H9 (cell line): ENCODE data around the gene PPTC7. TPM values are rescaled to one million over a fixed set of nuclear protein-coding genes. Genes with fewer than 3 reads are reported as not detected.

Experiments used
- DNase-seq: peaks from one replicate; pipeline ENCODE4 v3.0.0-alpha.2; 2017
- H2AFZ ChIP-seq: one replicate; pipeline ENCODE4 v1.6.1; 2013; ENCODE audit warnings: mild to moderate bottlenecking, low read length, control low read depth, moderate library complexity
- H2AK5ac ChIP-seq: 2 replicates; pipeline ENCODE4 v1.6.1; 2013; ENCODE audit warnings: low read length, control low read depth, mixed read lengths; ENCODE audit not compliant: insufficient read length
- H2BK120ac ChIP-seq: one replicate; pipeline ENCODE4 v1.6.1; 2013; ENCODE audit warnings: low read depth, mild to moderate bottlenecking, low read length, control low read depth, inconsistent platforms; ENCODE audit not compliant: poor library complexity, severe bottlenecking
- H2BK12ac ChIP-seq: 2 replicates; pipeline ENCODE4 v1.6.1; 2013; ENCODE audit warnings: low read length, control low read depth, mixed read lengths, low read depth; ENCODE audit not compliant: insufficient read length
- H2BK15ac ChIP-seq: 2 replicates; pipeline ENCODE4 v1.6.1; 2013; ENCODE audit warnings: low read depth, low read length, control low read depth
- H2BK20ac ChIP-seq: one replicate; pipeline ENCODE4 v1.6.1; 2013; ENCODE audit warnings: low read depth, mild to moderate bottlenecking, low read length, control low read depth, inconsistent platforms; ENCODE audit not compliant: poor library complexity, severe bottlenecking
- H2BK5ac ChIP-seq: 2 replicates; pipeline ENCODE4 v1.6.1; 2013; ENCODE audit warnings: low read length, control low read depth, mixed read lengths; ENCODE audit not compliant: insufficient read length
- H3K14ac ChIP-seq: 2 replicates; pipeline ENCODE4 v1.6.1; 2013; ENCODE audit warnings: low read length, control low read depth; ENCODE audit not compliant: insufficient read depth
- H3K18ac ChIP-seq: 2 replicates; pipeline ENCODE4 v1.6.1; 2013; ENCODE audit warnings: low read depth, mild to moderate bottlenecking, mixed read lengths, low read length, control low read depth; ENCODE audit not compliant: insufficient read length
- H3K23ac ChIP-seq: 2 replicates; pipeline ENCODE4 v1.6.1; 2013; ENCODE audit warnings: low read length, control low read depth, mixed read lengths, low read depth; ENCODE audit not compliant: insufficient read length
- H3K23me2 ChIP-seq: 2 replicates; pipeline ENCODE4 v1.6.1; 2013; ENCODE audit warnings: low read depth, mild to moderate bottlenecking, mixed read lengths, low read length, control low read depth; ENCODE audit not compliant: insufficient read length, poor library complexity, severe bottlenecking
- H3K27ac ChIP-seq: 2 replicates; pipeline ENCODE4 v1.5.1; 2013; ENCODE audit warnings: low read length, control low read depth, mixed read lengths, low read depth; ENCODE audit not compliant: insufficient read length
- H3K27me3 ChIP-seq: 2 replicates; pipeline ENCODE4 v1.6.1; 2013; ENCODE audit warnings: low read length, control low read depth, inconsistent platforms; ENCODE audit not compliant: insufficient read depth
- H3K4ac ChIP-seq: 2 replicates; pipeline ENCODE4 v1.6.1; 2013; ENCODE audit warnings: low read depth, mild to moderate bottlenecking, control low read depth, inconsistent platforms, low read length, moderate library complexity
- H3K4me1 ChIP-seq: 2 replicates; pipeline ENCODE4 v1.6.1; 2013; ENCODE audit warnings: low read length, control low read depth, inconsistent platforms; ENCODE audit not compliant: insufficient read depth
- H3K4me2 ChIP-seq: 2 replicates; pipeline ENCODE4 v1.6.1; 2013; ENCODE audit warnings: low read length, control low read depth, mixed read lengths; ENCODE audit not compliant: insufficient read length, insufficient read depth
- H3K56ac ChIP-seq: 2 replicates; pipeline ENCODE4 v1.6.1; 2013; ENCODE audit warnings: low read depth, mild to moderate bottlenecking, mixed read lengths, low read length, control low read depth; ENCODE audit not compliant: insufficient read length
- H3K79me1 ChIP-seq: 2 replicates; pipeline ENCODE4 v1.6.1; 2013; ENCODE audit warnings: low read depth, mild to moderate bottlenecking, moderate library complexity, low read length, control low read depth, inconsistent platforms; ENCODE audit not compliant: insufficient read depth, poor library complexity, severe bottlenecking
- H3K79me2 ChIP-seq: 2 replicates; pipeline ENCODE4 v1.6.1; 2013; ENCODE audit warnings: low read length, control low read depth, inconsistent platforms; ENCODE audit not compliant: insufficient read depth
- H3K9ac ChIP-seq: 2 replicates; pipeline ENCODE4 v1.6.1; 2013; ENCODE audit warnings: low read length, control low read depth, mixed read lengths; ENCODE audit not compliant: insufficient read length; ENCODE audit errors: extremely low read depth
- H3K9me3 ChIP-seq: one replicate; pipeline ENCODE4 v1.6.1; 2013; ENCODE audit warnings: low read depth, low read length, inconsistent platforms; ENCODE audit not compliant: control insufficient read depth
- H3T11ph ChIP-seq: one replicate; pipeline ENCODE4 v1.6.1; 2013; ENCODE audit warnings: mild to moderate bottlenecking, low read length, control low read depth, inconsistent platforms
- H4K20me1 ChIP-seq: one replicate; pipeline ENCODE4 v1.6.1; 2013; ENCODE audit not compliant: control insufficient read depth, insufficient read length, insufficient read depth
- H4K5ac ChIP-seq: 2 replicates; pipeline ENCODE4 v1.6.1; 2013; ENCODE audit warnings: low read depth, mild to moderate bottlenecking, mixed read lengths, low read length, control low read depth; ENCODE audit not compliant: insufficient read length
- H4K8ac ChIP-seq: replicated peaks from 2 replicates; pipeline ENCODE4 v1.6.1; 2013; ENCODE audit warnings: low read length, control low read depth, mixed read lengths, low read depth; ENCODE audit not compliant: insufficient read length
- H4K91ac ChIP-seq: 2 replicates; pipeline ENCODE4 v1.6.1; 2013; ENCODE audit warnings: low read depth, mild to moderate bottlenecking, moderate library complexity, mixed read lengths, low read length, control low read depth; ENCODE audit not compliant: insufficient read length
- H3K27ac Mint-ChIP-seq, 3 experiments: 2 replicates in 2 of 3; 3 replicates in 1 of 3; pipeline ENCODE4 v1.8.0; 2020 to 2021; ENCODE audit warnings: mixed read lengths in 3 of 3, mild to moderate bottlenecking in 1 of 3, moderate library complexity in 1 of 3
- H3K27me3 Mint-ChIP-seq: 2 replicates; pipeline ENCODE4 v1.8.0; 2021; ENCODE audit warnings: low read depth, mild to moderate bottlenecking, moderate library complexity, mixed read lengths
- H3K36me3 Mint-ChIP-seq, 3 experiments: 2 replicates in 2 of 3; 3 replicates in 1 of 3; pipeline ENCODE4 v1.8.0; 2020 to 2021; ENCODE audit warnings: low read depth in 3 of 3, mixed read lengths in 3 of 3; ENCODE audit not compliant: insufficient read depth in 1 of 3
- H3K4me1 Mint-ChIP-seq, 2 experiments: 2 replicates each; pipeline ENCODE4 v1.8.0; 2020; ENCODE audit warnings: mixed read lengths in 2 of 2
- H3K4me3 Mint-ChIP-seq, 2 experiments: 2 replicates in 1 of 2; 3 replicates in 1 of 2; pipeline ENCODE4 v1.8.0; 2020 to 2021; ENCODE audit warnings: mild to moderate bottlenecking in 2 of 2, mixed read lengths in 2 of 2, moderate library complexity in 1 of 2
- H3K9me3 Mint-ChIP-seq, 2 experiments: 2 replicates in 1 of 2; 3 replicates in 1 of 2; pipeline ENCODE4 v1.8.0; 2020; ENCODE audit warnings: mild to moderate bottlenecking in 2 of 2, mixed read lengths in 2 of 2, moderate library complexity in 1 of 2
- CTCF ChIP-seq: fragments of 200-600 bp; sonication (generic); conservative IDR thresholded peaks from 3 replicates; pipeline ENCODE4 v1.8.0; 2021; ENCODE audit warnings: antibody characterized with exemption, mild to moderate bottlenecking
- WGBS: extraction: QIAGEN DNeasy Blood & Tissue Kit; methylation state at CpG from one replicate; pipeline ENCODE4 v1.1.7; 2013; ENCODE audit warnings: missing lambda C conversion rate, low lambda C conversion rate, mixed read lengths; ENCODE audit not compliant: insufficient read length; ENCODE audit errors: extremely low coverage; 5-methylcytosine and 5-hydroxymethylcytosine counted together
- total RNA-seq: library from RNA; stranded (reverse); gene quantifications from 2 replicates; pipeline ENCODE4 v1.2.1, GENCODE V29; 2021

The PPTC7 gene
- total RNA-seq, 1 experiment from 2014 or later = 15.8 TPM

- Histone ChIP-seq H3K9me3 (no peaks in the 10 kb centered on the region), H3K27ac (no peak overlapping the region), H4K8ac (no peak overlapping the region), H4K20me1 (no peaks in the 10 kb centered on the region), H3K27me3 (no peaks in the 10 kb centered on the region), H3K23ac (no peak overlapping the region), H2BK12ac (no peak overlapping the region), H3K23me2 (no peaks in the 10 kb centered on the region), H2BK5ac (no peak overlapping the region), H2BK15ac (no peak overlapping the region), H3K79me2 (no peaks in the 10 kb centered on the region), H2BK20ac (no peak overlapping the region), H3K4me2 (no peak overlapping the region), H3K79me1 (no peaks in the 10 kb centered on the region), H3K9ac (no peak overlapping the region), H3K14ac (no peak overlapping the region), H3K4ac (no peak overlapping the region), H3K56ac (no peak overlapping the region), H4K5ac (no peak overlapping the region), H3K18ac (no peak overlapping the region), H4K91ac (no peak overlapping the region), H2AK5ac (no peak overlapping the region), H2BK120ac (no peak overlapping the region), H3T11ph (no peak overlapping the region), H3K4me1 (no peaks in the 10 kb centered on the region), H2AFZ (no peak overlapping the region)
- TF ChIP-seq CTCF = no peak
- Mint-ChIP-seq H3K36me3 (no peaks in the 10 kb centered on the region), H3K27ac (0 out of 7 replicates have a peak overlapping the region, but pooled peaks of 1 of the 3 experiments have one; percentile 33), H3K4me3 (no peak overlapping the region), H3K4me1 (peaks cover 10 to 14% of the 10 kb centered on the region in 2 experiments), H3K27me3 (no peaks in the 10 kb centered on the region; the same call in 1 of the 2 replicates), H3K9me3 (no peaks in the 10 kb centered on the region)
- no CpG with 5 or more reads among the region's 3 CpGs for WGBS
- no peak for DNase-seq
Observed at GRCh38 chr12:110590806-110591326, 7.7 kb upstream of the PPTC7 start.
